Inflammatory macrophage treated with lipopolysaccharide for 1 hour (primary cell): Measurements from ENCODE around the gene TRIM24.

Source experiments
- DNase-seq, 2 donors: peaks; one replicate each; pipeline ENCODE4 v3.0.0-alpha.2; 2020 to 2022

The TRIM24 gene

GRCh38 chr7:138581065-138581464 lies 121.0 kb downstream of the TRIM24 start:
- no peak for DNase-seq

- no peak for DNase-seq
Observed at GRCh38 chr7:138584283-138584682, 124.2 kb downstream of the TRIM24 start.

GRCh38 chr7:138584696-138585095 lies 124.6 kb downstream of the TRIM24 start:
- DNase-seq, result no peak

- DNase-seq, result no peak
Observed at GRCh38 chr7:138585283-138585993, 125.4 kb downstream of the TRIM24 start.

GRCh38 chr7:138587485-138587884 lies 127.4 kb downstream of the TRIM24 start:
- DNase-seq, result no peak

- no peak for DNase-seq
Observed at GRCh38 chr7:138588986-138589385, 128.9 kb downstream of the TRIM24 start.

GRCh38 chr7:138590154-138590553 lies 130.1 kb downstream of the TRIM24 start:
- no peak for DNase-seq

- DNase-seq, result no peak
Observed at GRCh38 chr7:138595454-138595853, 135.4 kb downstream of the TRIM24 start.

GRCh38 chr7:138602451-138602850 lies 142.4 kb downstream of the TRIM24 start:
- DNase-seq, result no peak

- DNase-seq, result peak in 1 of 2 donors; percentile 6
Observed at GRCh38 chr7:138603549-138604318, 143.7 kb downstream of the TRIM24 start.

- no peak for DNase-seq
Observed at GRCh38 chr7:138606236-138606635, 146.2 kb downstream of the TRIM24 start.

GRCh38 chr7:138607216-138608126 lies 147.4 kb downstream of the TRIM24 start:
- no peak for DNase-seq

- peak; percentile 4 to 10 for DNase-seq
Observed at GRCh38 chr7:138608275-138608674, 148.2 kb downstream of the TRIM24 start.

- DNase-seq, result no peak
Observed at GRCh38 chr7:138610671-138611170, 150.7 kb downstream of the TRIM24 start.

GRCh38 chr7:138613630-138614029 lies 153.6 kb downstream of the TRIM24 start:
- DNase-seq, result no peak

- DNase-seq, result no peak
Observed at GRCh38 chr7:138616085-138616484, 156.0 kb downstream of the TRIM24 start.

GRCh38 chr7:138618506-138618905 lies 158.4 kb downstream of the TRIM24 start:
- no peak for DNase-seq

GRCh38 chr7:138618933-138619332 lies 158.9 kb downstream of the TRIM24 start:
- no peak for DNase-seq

- no peak for DNase-seq
Observed at GRCh38 chr7:138622841-138623240, 162.8 kb downstream of the TRIM24 start.

- DNase-seq, result no peak
Observed at GRCh38 chr7:138625084-138625848, 165.2 kb downstream of the TRIM24 start.

- no peak for DNase-seq
Observed at GRCh38 chr7:138625849-138626230, 165.8 kb downstream of the TRIM24 start.

GRCh38 chr7:138626846-138627245 lies 166.8 kb downstream of the TRIM24 start:
- DNase-seq, result no peak
